Stimulated activated CD4-positive, alpha-beta T cell treated with anti-CD3 and anti-CD28 coated beads, TNF-alpha, amount 100 ng/mL, for 4 hours (primary cell): ENCODE data around the gene ATM.

Source experiments
- DNase-seq, 3 experiments: peaks; one replicate each; pipeline ENCODE4 v3.0.0-alpha.2; 2020; ENCODE audit warnings: low read depth in 3 of 3

Gene ATM, protein sequence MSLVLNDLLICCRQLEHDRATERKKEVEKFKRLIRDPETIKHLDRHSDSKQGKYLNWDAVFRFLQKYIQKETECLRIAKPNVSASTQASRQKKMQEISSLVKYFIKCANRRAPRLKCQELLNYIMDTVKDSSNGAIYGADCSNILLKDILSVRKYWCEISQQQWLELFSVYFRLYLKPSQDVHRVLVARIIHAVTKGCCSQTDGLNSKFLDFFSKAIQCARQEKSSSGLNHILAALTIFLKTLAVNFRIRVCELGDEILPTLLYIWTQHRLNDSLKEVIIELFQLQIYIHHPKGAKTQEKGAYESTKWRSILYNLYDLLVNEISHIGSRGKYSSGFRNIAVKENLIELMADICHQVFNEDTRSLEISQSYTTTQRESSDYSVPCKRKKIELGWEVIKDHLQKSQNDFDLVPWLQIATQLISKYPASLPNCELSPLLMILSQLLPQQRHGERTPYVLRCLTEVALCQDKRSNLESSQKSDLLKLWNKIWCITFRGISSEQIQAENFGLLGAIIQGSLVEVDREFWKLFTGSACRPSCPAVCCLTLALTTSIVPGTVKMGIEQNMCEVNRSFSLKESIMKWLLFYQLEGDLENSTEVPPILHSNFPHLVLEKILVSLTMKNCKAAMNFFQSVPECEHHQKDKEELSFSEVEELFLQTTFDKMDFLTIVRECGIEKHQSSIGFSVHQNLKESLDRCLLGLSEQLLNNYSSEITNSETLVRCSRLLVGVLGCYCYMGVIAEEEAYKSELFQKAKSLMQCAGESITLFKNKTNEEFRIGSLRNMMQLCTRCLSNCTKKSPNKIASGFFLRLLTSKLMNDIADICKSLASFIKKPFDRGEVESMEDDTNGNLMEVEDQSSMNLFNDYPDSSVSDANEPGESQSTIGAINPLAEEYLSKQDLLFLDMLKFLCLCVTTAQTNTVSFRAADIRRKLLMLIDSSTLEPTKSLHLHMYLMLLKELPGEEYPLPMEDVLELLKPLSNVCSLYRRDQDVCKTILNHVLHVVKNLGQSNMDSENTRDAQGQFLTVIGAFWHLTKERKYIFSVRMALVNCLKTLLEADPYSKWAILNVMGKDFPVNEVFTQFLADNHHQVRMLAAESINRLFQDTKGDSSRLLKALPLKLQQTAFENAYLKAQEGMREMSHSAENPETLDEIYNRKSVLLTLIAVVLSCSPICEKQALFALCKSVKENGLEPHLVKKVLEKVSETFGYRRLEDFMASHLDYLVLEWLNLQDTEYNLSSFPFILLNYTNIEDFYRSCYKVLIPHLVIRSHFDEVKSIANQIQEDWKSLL (N-terminal part only)

DNA sequence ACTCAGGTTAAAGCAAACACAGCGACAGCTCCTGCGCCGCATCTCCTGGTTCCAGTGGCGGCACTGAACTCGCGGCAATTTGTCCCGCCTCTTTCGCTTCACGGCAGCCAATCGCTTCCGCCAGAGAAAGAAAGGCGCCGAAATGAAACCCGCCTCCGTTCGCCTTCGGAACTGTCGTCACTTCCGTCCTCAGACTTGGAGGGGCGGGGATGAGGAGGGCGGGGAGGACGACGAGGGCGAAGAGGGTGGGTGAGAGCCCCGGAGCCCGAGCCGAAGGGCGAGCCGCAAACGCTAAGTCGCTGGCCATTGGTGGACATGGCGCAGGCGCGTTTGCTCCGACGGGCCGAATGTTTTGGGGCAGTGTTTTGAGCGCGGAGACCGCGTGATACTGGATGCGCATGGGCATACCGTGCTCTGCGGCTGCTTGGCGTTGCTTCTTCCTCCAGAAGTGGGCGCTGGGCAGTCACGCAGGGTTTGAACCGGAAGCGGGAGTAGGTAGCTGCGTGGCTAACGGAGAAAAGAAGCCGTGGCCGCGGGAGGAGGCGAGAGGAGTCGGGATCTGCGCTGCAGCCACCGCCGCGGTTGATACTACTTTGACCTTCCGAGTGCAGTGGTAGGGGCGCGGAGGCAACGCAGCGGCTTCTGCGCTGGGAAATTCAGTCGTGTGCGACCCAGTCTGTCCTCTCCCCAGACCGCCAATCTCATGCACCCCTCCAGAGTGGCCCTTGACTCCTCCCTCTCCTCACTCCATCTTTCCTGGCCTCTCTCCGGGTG is at the start of gene ATM, which contains the start of gene NPAT:
TSS of gene ATM (plus strand) at position 494 of the 774 bp plus-strand sequence. CDS start 4,558 bp downstream, outside the sequence.
TSS of gene NPAT (minus strand) at position 65 of the 774 bp plus-strand sequence. CDS start 102 bp downstream, outside the sequence.
- DNase-seq: peak; percentile 92 to 96 (median 92)

DNA sequence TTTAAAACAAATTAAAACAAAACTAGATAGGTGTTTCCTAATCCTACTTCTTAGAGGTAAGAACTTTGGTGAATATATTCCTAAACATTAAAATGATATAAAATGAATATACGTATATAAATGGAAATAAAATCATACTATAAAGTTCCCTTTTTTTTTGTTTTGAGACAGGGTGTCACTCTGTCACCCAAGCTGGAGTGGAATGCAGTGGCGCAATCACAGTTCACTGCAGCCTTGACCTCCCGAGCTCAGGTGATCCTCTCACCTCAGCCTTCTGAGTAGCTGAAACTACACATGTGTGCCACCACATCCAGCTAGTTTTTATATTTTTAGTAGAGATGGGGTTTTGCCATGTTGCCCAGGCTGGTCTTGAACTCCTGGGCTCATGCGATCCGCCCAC is 45.3 kb upstream of the ATM start:
- no peak for DNase-seq

DNA sequence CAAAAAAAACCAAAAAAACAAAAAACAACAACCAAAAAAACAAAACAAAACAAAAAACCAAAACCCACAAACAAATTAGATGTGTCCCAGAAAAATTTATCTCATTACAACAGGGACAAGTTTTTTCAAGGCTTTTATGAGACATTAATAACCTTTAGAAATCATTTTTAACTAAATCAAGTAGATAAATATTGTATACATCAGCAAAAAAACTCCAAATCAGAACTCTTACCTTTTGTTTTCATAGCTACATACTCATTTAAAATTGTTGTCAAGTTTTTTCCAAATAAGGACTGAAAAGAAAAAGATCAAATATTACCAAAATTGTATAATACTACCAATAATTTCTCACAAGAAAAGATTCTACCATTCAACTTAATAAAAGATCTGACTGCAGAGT is 29.1 kb upstream of the ATM start:
- DNase-seq: no peak

DNA sequence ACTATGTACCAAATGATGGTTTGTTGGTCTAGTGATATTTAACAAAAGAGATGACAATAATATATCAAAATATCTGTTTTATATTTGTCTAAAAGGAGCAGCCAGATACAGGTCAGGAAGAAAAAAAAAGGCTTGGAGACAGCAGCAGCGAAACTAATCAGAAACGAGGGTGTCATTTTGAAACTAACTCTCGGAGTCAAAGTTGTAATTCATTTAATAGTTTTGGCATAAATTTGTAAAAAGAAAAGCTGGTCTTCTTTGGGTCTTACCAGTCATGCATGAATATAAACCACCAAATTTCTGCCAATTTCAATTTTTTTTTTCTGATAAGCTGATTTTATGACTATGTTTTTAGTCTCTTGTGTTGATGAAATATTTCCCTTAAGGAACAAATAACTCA is 26.0 kb upstream of the ATM start:
- DNase-seq: no peak

DNA sequence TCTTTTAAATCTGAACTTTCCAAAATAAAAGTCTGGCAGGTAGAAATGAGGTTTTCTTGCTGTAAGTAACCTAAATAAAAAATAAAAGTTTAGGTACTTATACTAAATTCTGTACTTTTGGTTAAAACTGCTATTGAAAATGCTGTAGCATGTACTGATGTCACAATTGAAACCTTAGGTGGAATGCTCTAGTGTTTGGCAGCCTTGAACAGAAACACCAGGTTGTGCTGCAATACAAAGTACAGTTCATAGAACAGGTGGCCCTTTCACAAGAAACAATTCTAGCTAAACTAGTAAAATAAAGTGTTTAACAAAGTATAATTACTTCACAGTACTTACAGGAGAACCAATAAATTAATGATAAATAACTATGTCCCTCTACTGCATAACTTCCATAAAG is 25.5 kb upstream of the ATM start:
- no peak for DNase-seq

DNA sequence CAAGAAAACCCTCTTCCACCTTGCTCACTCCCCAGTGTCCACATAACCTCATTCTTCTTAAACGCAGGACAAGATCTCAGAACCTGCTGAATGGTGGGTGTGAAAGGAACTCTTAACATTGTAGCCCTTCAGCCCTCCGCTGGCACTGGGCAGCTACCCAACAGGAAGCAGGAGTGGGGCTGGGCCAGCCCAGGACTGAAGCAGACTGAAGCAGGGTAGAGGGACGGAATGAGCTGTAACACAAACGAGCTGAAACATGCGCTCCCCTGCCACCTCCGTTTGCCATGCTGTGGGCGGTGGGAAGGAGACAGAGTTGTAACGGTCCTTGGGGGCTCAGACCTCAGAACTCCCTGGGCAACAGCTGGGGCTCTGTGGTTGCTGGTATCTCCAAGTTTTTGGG is 24.0 kb upstream of the ATM start:
- no peak for DNase-seq

DNA sequence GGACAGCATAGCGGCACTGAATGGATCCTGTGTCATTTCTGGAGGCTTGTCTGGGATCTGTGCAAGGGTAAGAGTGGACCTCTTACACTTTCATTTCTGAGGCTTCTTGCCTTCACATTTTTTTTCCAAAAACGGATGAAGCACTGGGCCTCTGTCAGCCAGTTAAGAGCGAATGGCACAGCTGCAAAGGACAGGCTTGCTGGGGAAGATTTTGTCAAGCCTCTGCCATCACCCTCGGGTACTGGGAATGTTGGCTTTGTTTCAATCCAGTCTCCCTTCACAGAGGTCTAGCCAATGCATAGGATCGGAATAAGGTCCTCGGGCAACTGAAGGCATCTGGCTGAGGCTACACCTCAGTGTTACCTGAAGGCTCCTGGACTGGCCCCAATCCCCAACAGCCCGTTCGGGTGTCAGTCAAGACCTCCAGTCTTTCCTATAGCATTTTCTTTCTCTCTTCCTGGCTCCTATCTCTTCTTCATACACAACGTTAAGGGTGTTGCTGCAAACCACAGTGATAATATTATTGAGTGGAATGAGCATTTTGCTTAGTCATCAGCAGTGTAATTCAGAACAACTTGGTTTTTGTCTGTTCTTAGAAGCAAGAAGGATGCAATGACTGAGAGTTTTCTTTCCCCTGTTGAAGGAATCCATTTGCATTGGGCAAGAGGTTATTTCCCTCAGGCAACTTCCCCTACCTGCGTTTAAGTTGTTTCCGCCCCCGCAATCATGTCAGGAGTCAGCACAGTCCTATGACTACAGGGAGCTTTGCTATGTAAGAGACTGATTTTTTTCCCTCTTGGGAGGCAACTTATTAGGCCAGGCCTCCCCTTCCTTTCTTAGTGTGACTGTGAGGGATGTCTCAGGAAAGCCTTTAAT is 23.2 kb upstream of the ATM start:
- peak in 2 of 3 experiments; percentile 34 to 43 for DNase-seq

DNA sequence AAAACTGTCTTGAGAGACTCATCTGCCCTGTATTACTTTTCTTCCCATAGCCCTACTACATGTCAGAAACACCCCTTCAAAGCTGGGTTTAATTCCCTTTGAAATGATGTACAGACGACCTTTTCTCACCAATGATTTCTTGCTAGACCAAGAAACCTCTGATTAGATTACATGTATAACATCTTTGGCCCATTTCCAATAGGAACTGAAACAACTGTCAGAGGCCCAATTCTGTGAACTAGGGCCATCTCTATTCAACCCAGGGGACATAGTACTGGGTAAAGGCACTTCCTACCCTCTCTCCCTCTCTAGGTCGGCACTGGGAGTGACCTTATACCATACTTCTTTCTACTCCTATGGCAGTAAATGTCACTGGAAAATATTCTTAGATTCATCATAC is 19.8 kb upstream of the ATM start:
- DNase-seq: no peak

DNA sequence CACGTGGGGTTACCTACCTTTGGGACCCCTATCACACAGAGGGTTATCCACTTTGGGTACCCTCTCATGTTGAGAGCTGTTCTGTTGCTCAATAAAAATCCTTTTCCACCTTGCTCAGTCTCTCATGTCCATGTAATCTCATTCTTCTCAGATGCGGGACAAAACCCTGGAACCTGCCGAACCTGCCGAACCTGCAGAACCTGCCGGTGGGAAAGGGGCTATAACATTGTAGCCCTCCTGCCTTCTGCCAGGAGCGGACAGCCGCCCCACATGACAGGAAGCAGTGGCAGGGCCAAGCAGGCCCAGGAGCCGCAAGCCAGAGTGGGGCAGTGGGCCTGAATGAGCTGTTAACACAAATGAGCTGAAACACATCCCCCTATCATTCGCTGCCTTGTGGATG is 18.5 kb upstream of the ATM start:
- no peak for DNase-seq

DNA sequence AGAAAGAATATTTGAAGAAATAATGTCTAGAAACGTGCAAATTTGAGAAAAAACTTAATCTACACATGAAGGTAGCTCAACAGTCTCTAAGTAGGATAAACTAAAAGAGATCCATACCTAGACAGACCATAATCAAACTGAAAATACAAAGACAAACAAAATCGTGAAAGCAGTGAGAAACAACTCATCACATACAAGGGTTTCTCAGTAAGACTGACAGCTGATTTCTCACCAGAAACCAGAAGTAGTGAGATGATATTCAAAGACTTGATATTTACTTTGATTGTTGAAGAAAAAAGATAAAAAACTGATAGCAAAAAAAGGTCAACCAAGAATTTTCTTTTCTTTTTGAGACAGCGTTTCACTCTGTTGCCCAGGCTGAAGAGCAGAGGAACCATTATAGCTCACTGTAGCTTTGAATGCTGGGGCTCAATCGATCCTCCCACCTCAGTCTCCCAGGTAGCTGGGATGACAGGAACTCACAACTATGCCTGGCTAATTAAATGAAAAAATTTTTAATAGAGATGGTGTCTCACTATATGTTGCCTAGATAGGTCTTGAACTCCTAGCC is 17.9 kb upstream of the ATM start:
- DNase-seq: no peak

DNA sequence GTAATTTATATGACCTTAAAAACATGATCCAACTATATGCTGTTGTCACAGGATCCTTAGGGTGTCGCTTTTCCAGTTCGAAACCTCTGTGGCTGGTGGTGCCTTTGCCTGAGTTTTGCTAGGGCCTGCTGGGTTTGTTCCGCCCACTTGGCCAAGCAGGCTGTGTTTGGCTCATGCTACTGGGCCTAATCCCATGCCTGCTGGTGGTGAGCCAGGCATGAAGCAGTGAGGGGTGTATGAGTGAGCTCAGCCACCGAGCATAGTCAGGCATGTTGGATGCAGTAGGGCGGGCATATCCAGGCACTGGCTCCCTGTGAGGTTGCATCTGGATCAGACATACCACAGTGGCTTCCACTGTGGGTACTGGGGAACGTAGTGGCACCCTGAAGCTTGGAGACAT is 16.7 kb upstream of the ATM start:
- DNase-seq: no peak

DNA sequence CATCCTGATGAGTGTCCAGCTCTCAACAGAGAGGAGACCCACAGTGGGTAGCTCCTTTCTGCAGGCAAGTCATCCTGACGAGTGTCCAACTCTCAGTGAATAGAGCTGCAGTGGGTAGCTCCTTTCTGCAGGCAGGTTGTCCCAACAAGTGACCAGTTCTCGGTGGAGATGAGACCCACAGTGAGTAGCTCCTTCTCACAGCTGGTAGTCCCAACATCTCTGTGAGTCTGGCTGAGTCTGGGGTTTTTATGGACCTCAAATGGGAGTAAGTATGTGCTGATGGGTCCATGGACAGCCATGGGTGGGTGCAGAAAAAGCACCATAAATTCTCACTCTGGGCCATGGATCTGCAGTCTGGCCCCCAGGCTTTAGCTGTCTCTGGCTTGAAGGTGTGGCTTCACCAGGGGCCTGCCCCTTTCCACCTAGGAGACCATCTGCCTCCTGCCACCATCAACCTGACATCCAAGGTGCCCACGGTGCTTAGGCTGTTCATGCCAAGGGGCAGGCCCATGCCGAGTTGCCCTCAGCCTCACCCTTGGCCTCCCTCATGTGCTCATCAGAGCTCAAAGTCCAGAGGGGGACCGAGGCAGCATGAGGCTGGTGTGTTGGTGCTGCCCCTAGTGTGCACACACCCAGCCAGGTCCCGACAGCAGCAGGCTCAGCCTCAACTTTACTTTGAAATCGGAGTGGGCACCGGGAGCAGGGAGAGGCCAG is 15.7 kb upstream of the ATM start:
- no peak for DNase-seq

DNA sequence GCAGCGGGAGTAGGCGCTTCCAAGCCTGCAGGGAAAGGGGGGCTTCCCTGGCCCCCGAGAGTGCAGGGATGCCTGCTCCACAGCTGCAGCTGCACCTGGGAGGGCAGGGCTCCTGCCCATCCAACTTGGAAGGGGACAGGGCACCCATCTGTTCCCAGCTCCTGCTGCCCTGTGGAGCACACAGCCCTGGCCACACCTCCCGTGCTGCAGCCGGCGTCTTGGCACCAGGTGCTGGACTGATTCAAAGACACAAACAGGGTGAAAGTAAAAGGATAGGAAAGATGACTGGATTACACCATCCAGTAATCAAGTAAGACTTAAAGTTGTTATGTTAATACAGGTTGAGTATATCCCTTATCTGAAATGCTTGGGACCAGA is 15.2 kb upstream of the ATM start:
- DNase-seq: no peak

DNA sequence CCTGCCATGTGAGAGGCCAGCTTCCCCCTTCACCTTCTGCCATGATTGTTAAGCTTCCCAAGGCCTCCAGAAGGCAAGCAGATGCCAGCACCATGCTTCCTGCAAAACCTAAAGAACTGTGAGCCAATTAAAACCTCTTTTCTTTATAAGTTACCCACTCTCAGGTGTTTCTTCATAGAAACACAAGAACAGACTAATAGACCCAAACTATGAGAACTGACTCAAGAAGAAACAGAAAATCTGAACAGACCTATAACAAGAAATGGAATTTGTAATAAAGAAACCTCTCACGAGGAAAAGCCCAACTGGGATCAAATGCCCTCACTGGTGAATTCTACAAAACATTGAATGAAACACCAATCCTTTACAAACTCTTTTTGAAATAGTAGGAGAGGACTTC is 12.4 kb upstream of the ATM start:
- no peak for DNase-seq

DNA sequence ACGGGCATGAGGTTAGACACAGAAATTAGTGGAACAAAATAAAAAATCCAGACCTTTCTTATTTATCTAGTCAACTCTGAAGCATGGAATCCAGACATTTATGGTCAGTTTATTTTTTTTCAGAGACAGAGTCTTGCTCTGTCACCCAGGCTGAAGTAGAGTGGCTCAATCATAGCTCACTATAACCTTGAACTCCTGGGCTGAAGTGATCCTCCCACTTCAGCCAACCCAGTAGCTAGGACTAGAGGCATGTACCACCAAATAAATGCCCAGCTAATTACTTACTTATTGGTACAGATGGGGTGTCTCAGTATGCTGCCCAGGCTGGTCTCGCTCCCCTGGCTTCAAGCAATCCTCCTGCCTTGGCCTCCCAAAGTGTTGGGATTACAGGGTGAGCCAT is 9.1 kb upstream of the ATM start:
- no peak for DNase-seq

DNA sequence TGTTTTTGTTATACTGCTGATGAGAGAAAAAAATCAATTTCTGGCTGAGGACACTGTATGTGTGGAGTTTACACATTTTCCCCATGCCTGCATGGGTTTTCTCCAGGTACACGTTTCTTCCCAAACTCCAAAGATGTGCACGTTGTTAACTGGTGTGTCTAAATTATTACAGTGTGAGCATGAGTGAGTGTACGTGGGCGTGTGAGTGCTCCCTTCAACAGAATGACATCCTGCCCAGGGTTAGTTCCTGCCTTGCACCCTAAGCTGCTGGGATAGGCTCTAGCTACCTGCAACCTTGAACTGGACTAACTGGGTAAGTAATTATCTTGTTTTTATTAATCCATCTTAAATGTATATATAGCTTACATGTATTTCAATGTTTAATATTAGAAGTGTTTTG is 5.9 kb upstream of the ATM start:
- no peak for DNase-seq

DNA sequence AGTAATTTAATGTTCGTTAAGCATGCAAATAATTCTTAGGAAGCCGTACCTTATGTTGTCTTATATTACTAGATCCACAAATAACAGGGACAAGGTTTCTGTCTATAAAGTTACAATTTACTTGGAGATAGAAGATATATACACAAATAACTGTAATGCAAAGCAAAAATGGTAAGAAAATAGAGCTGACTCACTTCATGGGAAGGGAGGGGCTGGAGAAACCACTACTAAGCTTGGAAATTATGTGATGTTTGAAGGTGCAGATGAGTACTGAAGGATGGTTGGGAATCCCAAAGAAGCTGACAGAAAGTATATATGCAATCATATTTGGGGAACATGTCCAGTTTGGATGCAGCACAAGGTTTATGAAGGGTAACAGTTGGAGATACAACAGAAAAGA is 4.4 kb upstream of the ATM start:
- DNase-seq: no peak

DNA sequence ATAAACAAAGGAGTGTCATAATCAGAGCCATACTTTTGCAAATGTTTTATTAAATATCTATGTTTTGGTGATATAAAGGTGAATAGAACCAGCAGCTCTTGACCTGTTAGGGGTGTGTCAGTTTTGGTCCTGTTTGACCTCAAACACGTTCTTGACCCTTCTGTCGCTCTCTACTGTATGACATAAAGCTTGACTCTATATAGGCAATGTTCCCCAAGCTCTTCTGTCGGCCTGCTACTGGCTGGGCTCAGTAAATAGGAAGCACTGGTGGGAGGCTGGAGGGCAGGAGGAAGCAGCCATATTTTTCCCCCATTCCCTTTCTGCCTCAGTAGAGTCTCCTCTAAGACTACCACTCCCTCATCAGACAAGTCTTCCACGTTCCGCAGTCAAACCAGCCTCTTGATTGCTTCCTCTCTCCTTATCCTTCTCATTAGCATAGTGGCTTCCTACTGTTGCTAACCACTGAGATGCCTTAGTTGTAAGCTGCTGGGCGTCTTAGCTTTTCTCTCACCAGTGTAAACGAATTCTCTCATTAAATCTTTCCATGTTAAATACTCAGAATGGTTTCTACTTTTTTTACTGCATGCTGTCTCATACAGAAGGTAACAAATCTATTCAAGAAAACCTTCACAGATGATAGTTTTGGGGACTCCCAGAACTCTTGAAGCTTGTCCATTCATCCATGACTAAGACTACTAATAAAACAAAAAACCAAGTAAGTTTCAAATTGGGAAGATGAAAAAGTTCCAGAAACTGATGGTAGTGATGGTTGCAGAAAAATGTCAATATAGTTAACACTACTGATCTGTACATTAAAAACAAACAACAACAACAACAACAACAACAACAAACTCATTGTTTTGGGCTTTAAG is 3.7 kb upstream of the ATM start:
- no peak for DNase-seq
